KG1 (cell line): ENCODE measurements around the gene PABPC3.

ENCODE experiments used
- DNase-seq: peaks from one replicate; lab custom pipeline; 2025; lab: John Stamatoyannopoulos, UW

Gene PABPC3

DNA sequence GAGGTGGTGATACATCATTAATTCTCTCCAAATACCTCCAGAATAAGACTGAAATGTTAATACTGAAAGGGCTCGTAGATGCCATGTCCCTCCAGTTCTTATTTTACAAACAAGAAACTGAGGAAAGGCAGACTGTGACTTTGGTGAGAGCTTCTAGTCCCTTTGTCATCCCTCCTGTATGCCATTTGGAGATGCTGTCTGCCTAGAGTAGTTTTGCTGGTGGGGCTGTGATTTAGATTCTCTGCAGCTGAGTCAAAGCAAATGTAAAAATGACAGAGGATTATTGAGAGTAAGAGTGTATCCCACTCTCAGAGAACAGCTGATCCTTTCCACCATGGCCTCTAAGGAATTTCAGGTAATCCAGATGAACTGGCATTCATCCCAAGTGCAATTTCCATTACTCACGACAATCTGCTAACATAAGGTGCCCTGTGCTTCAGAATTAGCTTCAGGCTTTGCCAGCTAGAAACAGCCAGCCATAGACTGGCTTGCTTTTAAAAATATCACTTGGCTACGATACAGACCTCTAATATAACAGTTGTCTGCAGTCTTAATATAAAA lies 16.8 kb downstream of the PABPC3 start:
- no peak for DNase-seq

DNA sequence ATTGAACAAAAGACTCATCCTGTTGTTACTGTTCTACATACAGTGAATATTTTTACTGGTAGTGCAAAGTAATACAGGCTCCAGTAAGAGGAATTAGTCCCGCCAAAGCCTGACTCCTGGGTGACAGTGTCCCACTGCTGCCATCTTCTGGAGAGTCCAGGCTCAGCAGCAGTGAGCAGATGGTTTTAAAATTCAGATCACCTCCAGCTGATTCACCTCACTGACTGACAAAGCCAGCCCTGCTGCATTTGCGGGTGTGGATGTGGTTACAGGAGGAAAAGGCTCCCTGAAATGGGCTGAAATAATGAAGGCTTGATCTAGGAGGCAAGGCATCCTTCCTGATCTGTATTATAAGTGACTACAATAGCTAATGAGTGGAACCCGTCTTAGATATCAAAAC lies 18.3 kb downstream of the PABPC3 start:
- peak; percentile 37 for DNase-seq

DNA sequence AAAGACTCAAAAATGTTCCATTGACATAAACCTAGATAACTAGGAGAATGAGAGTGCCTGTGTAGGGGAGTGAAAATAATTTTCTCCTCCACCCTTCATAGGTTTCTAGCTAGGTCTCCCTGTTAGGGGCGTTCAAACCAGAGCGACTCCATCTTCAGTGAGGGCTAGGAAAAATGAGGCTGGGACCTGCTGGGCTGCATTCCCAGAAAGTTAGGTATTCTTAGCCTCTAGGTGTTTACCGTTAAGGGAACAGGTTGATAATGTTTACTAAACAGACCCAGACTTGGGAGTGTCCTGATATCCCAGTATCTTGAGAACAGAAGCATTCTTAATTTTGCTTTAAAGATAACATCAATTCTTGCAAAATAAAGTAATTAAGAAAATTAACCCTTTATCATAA lies 20.1 kb downstream of the PABPC3 start:
- DNase-seq = no peak

DNA sequence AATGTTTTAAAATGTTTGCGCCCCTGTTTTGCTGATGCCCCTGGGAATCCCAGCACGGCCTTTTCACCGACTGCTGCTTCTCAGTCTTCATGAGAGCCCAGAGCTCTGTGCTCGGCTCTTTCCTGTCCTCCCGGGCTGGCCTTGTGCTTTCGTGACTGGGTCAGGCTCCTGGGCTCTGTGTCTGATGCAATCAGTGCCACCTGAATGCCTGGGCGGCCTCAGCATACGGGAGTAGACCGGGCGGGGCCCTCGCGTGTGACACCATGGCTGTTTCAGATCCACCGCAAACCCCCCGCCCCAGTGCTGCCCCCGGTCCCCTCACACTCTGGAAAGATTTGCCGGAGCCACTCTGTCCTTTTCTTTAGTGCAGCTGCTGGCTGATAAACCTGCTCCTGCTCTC lies 21.4 kb downstream of the PABPC3 start:
- DNase-seq = no peak

DNA sequence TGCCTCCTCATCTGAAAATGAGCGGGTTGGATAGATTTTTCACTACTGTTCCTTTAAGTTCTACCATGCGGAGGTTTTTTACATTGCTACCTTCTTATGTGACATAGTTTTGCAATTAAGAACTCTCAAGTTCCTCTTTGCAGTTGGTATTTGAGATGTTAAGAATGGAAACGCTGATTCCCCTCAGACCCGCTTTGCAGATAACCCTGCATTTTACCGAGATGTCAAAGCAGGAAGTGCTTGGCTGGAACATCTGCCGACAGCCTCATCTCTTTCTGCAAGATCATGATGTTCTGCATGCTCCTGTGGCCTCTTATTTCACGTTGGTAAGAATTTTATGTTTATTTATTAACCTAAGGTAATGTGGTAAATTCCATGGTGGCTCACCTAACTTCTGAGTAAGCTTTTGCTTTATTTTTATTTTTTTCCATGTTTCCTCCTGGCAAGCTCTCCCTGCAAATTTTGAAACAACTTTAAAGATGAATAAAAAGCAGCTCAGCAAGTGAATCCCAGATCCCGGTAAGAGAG lies 22.5 kb downstream of the PABPC3 start:
- DNase-seq = no peak

DNA sequence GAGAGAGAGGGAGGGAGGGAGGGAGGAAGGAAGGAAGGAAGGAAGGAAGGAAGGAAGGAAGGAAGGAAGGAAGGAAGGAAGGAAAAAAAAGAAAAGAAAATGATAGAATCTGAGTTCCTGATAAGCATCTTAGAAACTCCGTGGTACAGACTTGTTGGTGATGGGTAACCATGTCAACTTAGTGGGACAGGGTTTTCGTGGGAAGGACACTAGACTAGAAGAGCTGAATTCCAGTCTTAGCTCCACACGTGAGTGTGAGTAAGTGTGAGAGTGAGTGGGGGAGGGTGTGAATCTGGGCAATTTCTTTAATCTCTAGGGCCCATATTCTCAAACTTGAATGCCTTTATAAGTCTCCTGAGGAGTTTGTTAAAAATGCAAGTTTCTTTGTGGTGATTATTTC lies 35.0 kb downstream of the PABPC3 start:
- no peak for DNase-seq

DNA sequence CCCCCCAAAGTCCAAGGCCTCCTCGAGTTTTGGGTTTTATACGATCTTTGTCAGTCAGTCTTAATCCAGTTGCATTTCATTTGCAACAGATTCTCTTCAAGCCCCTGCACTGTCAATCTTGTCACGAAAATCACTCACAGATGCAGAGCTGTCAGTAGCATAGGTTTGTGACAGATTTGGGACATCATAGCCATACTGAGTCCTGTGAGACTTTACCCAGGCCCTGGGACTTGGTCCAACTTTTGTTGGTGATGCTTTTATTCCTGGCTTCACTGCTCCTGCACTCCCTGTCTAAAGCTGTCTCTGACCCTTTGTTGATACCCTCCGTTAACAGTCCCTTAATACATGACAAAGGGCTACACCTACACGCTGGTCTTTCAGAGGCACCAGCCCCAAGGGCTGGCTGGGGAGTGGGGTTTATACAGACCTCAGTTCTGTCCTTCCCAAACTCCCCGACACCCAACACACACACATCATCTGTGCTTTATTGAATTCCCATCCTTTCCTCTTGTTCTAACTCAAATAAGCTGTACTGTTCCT lies 36.0 kb downstream of the PABPC3 start:
- no peak for DNase-seq

DNA sequence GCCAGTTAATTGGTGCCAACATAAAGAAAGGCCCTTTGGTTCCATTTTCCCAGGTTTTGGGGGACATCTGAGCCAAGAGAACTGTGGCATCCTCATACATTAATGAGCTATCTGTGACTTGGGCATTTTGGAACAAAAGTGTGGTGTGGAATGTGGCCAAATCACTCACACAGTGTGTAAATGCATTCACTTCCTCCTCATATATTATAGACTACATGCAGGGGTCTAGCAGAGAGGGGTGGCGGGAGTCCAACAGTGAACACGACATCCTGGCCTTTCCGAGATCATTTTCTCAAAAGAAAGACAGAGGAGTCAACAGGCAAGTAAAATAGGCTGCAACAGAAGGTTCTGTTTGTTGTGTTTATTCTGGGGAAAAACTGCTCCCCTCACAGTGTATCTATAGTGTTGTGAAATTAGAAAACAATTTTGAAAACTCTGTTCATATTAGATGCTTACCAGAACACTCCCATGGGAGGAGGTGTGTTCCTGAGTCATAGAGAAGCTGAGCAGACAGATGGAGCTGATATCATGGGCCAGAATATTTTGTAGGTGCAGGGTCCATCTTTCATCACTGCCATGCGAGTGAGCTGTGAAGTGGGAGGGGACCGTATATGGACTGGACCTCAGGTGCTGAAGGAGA lies 36.9 kb downstream of the PABPC3 start:
- DNase-seq = no peak

DNA sequence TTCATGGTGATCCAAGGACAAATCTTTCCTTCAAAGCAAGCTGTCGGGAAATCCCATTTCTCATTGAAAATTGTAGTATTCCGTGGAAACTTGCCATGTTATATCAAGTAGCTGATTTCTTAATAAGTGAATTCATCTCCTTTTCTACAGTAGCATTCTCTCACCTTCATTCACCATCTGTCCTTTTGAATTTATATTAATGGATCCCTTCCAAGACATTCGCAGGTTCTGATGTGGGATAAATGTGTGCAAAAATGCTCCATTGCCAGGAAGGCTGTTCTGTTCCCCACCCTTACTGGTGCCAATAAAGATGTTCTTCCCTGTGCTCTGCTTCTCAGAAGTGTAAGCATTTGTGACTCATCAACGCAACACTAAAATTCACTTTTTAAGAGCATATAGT lies 40.0 kb downstream of the PABPC3 start:
- DNase-seq = no peak

DNA sequence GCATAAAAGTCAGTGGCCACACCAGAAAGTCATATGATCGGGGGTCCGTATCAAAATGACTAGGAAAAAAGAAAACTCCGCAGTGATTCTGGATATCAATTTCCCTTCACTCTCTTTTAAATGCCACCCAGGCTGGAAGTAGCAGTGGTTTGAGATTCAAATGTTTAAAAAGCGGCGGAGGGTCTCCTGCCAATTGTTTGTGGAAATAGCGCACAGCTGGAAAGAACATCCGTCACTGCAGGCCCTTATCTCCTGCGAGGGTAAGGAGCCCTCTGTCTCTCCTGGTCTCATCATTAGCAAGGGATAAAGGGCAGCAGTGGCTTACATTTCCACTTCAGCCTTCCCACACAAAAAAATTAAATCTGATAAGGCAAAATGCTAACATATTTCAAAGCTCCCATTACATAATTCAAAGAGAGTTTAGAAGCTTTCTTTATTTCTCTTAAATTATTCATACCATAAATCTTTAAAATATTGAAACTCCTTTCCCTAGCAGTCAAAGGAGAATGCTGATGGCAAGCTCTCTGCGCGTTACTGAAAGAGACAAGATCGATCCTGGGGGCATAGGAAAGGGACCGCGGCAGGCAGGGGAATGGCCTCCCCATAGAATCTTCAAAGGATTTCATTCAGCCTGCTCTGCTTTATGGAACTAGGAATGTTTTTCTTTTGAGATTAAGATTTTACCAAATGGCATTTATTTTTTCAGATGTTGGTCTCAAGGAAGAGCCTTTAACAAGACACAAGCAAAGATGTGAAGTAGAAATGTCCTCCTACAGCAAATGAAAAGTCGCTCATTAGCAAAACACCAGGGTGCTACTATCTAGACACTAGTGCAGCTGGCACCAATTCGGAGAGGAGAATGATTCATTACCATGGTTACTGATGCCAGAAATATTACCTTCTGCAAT lies 41.2 kb downstream of the PABPC3 start:
- DNase-seq = no peak

DNA sequence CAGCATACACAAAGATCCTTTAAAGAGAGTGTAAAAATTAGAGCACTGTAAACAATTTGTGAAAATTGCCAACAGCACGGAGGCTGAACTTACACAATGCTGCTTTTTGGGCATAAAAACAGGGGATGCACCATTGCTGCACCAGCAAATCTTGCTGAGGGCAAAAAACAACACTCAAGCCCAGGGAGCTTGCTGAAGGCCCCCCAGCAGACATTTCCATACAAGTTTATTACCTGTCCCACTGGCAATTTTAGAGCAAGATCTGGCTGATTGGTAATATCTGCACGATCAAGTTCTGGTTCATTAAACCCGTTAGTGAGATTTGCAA lies 41.8 kb downstream of the PABPC3 start:
- no peak for DNase-seq

DNA sequence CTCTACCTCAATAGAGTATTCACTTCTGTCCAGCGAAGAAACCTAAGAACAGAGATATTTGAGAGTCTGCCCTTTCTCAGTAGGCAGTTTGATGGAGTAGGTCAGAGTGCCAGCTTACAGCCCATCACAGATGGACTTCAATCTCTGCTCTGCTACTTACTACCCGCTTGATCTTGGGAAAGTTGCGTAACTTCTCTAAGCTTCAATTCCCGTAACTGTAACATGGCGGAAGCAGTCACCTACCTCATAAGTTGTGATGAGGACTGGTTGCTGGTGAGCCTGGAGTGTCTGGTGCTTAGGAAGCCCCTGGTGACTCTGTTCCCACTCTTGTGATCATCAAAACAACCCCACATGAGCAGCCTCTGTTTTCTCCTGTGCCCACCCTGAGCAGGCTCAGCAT lies 45.1 kb downstream of the PABPC3 start:
- no peak for DNase-seq

DNA sequence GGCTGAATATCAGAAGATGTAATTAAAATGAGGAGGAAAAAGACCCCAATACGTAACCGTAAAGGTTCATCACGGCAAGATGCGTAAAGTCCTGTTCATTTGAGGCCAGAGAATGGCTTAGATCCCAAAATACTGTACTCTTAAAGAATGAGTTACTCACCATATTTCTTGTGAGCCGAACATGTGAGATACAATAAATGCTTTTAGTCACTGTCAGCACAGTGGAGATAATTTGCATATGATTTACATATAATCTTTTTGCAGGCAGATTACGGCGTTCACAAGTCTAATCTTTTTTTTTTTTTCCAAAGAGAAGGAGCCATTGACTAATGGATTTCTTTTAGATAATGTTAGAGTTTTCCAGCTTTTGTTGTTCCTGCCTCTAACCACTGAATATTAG lies 47.8 kb downstream of the PABPC3 start:
- DNase-seq = no peak

DNA sequence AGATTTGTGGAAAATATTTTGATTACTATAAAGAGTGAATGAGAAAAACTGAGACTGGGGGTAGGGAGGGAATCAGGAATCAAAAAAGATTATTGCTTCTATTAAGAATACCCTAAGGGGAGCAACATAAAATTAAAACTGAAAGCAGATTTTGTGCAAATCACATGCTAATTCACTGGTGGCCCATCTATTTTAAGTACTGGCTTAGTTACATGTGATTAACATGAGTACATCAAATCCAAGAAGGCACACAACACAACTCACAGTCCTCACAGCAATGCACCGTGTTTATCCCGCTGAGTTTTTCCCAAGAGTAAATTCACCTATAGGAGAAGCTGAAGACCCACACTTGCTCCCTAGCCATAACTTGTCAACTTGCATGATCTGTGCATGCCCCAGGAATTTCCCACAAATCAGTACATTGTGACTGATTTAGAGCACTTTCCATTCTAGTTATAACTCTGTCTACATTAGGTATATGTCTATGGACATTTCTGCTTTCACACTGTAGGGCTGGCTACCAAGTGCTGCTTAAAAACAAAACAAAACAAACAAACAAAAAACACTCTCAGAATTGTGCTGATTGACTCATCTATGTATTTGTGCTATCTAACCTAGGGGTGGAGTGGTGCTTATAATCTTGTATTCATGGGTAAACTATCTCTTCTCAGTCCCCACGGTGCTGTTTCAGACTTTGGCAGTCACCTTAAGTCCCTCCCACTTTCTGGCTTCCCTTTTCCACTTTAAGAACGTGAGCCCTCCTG lies 51.9 kb downstream of the PABPC3 start:
- no peak for DNase-seq

DNA sequence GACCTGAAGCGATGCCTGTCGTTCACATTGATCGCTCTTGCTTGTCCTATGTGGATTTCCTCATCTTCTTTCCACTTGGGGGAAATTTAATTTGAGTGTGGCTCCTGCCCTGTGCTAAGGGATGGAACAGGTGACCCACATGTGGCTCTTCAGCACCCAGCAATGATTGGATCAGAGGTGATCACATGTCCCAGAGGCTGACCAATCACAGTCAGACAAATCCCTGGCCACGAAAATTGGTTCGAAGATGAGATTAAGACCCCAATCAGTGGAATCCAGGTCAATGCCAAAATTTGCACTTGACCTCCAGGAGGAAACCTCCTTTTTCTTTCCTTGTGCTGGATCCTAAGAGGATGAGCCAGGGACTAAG lies 52.5 kb downstream of the PABPC3 start:
- DNase-seq = no peak
